GM12878 (cell line): ENCODE results near the gene BAX.

Experiments
- ATF7 ChIP-seq: fragments of 450-650 bp; IDR thresholded peaks from 2 replicates; pipeline ENCODE4 v1.6.1; 2016; ENCODE audit warnings: low read depth, mild to moderate bottlenecking
- FOXM1 ChIP-seq: IDR thresholded peaks from 2 replicates; pipeline ENCODE4 v1.6.1; 2012; ENCODE audit warnings: low read depth, mild to moderate bottlenecking, inconsistent platforms, low read length, moderate library complexity
- KDM1A ChIP-seq: fragments of 200-600 bp; sonication (generic); IDR thresholded peaks from 2 replicates; pipeline ENCODE4 v1.6.1; 2016; ENCODE audit warnings: borderline replicate concordance
- PAX8 ChIP-seq: fragments of 450-650 bp; IDR thresholded peaks from 2 replicates; pipeline ENCODE4 v1.6.1; 2017; ENCODE audit warnings: mild to moderate bottlenecking, moderate library complexity
- POLR2A ChIP-seq: IDR thresholded peaks from 2 replicates; pipeline ENCODE4 v1.6.1; 2011; ENCODE audit warnings: low read depth, mild to moderate bottlenecking, low read length
- SMAD1 ChIP-seq: fragments of 450-650 bp; IDR thresholded peaks from 2 replicates; pipeline ENCODE4 v1.6.1; 2018; ENCODE audit warnings: mild to moderate bottlenecking, low read depth; ENCODE audit not compliant: partially characterized antibody
- YY1 ChIP-seq: IDR thresholded peaks from 2 replicates; pipeline ENCODE4 v1.6.1; 2011; ENCODE audit warnings: low read depth, mild to moderate bottlenecking, low read length
- TF ChIP-seq, protein P1 (sequence below): IDR thresholded peaks from 2 replicates; pipeline ENCODE4 v1.6.1; 2011; ENCODE audit warnings: low read depth, mild to moderate bottlenecking, low read length, moderate library complexity, borderline replicate concordance; ENCODE audit errors: extremely low read depth
- TF ChIP-seq, protein P2 (sequence below), 3 experiments: IDR thresholded peaks in 2 of 3; conservative IDR thresholded peaks in 1 of 3; 2 replicates each; pipeline ENCODE4 v1.5.1; 2011; ENCODE audit warnings: low read depth in 3 of 3, low read length in 3 of 3, mild to moderate bottlenecking in 3 of 3, control low read depth in 2 of 3, moderate library complexity in 2 of 3, inconsistent platforms in 1 of 3, mixed read lengths in 1 of 3; ENCODE audit not compliant: control insufficient read depth in 2 of 3, insufficient read depth in 1 of 3; ENCODE audit errors: extremely low read depth in 1 of 3
- TF ChIP-seq, protein P3 (sequence below): IDR thresholded peaks from 2 replicates; pipeline ENCODE4 v1.6.1; 2011; ENCODE audit warnings: borderline replicate concordance, low read depth, mild to moderate bottlenecking, moderate library complexity, low read length; ENCODE audit not compliant: insufficient read depth, poor library complexity, severe bottlenecking

DNA sequence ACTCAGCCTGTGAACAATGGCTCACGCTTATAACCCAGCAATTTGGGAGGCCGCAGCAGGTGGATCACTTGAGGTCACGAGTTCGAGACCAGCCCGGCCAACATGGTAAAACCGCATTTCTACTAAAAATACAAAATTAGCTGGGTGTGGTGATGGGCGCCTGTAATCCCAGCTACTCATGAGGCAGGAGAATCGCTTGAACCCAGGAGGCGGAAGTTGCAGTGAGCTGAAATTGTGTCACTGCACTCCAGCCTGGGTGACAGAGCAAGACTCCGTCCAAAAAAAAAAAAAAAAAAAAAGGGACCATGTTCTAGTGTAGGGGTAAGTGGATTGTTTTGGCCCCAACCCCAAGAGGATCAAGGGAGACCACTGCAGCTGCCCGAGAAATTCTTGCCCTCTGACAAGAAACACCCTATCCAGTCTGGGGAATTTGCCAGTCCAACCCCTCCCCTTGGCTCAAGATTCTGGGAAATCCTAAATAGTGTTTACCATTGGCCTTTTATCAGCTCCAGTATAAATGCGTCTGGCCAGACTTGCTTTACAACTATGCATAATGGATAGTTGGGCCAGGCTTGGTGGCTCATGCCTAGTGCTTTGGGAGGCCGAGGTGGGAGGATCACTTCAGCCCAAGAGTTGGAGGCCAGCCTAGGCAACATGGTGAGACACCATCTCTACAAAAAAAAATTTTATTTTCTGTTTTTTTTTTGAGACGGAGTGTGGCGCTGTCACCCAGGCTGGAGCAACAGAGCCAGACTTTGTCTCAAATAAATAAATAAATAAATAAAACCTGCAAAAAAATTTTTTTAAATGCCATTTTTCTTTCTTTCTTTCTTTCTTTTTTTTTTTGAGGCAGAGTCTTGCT is 26.3 kb upstream of the BAX start:
- TF ChIP-seq, protein P1, sequence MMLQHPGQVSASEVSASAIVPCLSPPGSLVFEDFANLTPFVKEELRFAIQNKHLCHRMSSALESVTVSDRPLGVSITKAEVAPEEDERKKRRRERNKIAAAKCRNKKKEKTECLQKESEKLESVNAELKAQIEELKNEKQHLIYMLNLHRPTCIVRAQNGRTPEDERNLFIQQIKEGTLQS: no peak
- TF ChIP-seq ATF7 (no peak), SMAD1 (no peak), FOXM1 (no peak), POLR2A (no peak), PAX8 (no peak), YY1 (no peak), KDM1A (no peak)
- TF ChIP-seq, protein P2, sequence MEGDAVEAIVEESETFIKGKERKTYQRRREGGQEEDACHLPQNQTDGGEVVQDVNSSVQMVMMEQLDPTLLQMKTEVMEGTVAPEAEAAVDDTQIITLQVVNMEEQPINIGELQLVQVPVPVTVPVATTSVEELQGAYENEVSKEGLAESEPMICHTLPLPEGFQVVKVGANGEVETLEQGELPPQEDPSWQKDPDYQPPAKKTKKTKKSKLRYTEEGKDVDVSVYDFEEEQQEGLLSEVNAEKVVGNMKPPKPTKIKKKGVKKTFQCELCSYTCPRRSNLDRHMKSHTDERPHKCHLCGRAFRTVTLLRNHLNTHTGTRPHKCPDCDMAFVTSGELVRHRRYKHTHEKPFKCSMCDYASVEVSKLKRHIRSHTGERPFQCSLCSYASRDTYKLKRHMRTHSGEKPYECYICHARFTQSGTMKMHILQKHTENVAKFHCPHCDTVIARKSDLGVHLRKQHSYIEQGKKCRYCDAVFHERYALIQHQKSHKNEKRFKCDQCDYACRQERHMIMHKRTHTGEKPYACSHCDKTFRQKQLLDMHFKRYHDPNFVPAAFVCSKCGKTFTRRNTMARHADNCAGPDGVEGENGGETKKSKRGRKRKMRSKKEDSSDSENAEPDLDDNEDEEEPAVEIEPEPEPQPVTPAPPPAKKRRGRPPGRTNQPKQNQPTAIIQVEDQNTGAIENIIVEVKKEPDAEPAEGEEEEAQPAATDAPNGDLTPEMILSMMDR (IDR thresholded peaks at IDR 0.05 in 2 of 3, conservative IDR thresholded peaks at IDR 0.05 in 1 of 3; ENCODE audit: control insufficient read depth in 2 of 3, extremely low read depth in 1 of 3, insufficient read depth in 1 of 3, low read depth in 3 of 3, low read length in 3 of 3): no peak
- TF ChIP-seq, protein P3, sequence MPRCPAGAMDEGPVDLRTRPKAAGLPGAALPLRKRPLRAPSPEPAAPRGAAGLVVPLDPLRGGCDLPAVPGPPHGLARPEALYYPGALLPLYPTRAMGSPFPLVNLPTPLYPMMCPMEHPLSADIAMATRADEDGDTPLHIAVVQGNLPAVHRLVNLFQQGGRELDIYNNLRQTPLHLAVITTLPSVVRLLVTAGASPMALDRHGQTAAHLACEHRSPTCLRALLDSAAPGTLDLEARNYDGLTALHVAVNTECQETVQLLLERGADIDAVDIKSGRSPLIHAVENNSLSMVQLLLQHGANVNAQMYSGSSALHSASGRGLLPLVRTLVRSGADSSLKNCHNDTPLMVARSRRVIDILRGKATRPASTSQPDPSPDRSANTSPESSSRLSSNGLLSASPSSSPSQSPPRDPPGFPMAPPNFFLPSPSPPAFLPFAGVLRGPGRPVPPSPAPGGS: no peak
